GM10248 (cell line): ENCODE data around the gene DAGLB.
A peak's percentile ranks its signal among the peaks of the same experiment; 100 is the strongest.
"Not testable (repeated sequence)": the region's sequence is repeated elsewhere in the genome, so short reads cannot be mapped to it uniquely, and the experiment has no call there.

Experiments used
- CTCF ChIA-PET: fragments of 300-600 bp; sonication (Branson Sonifier 250); formaldehyde crosslinking; extraction: SDS; loops from one replicate; lab custom pipeline; 2021; ENCODE audit warnings: antibody characterized with exemption; lab: Yijun Ruan, JAX
- POLR2A ChIA-PET: fragments of 350-650 bp; sonication (Branson Sonifier 250); formaldehyde crosslinking; extraction: SDS; loops from one replicate; lab custom pipeline; 2020; ENCODE audit warnings: antibody characterized with exemption; lab: Yijun Ruan, JAX
- DNase-seq: peaks from one replicate; pipeline ENCODE4 v3.0.0; 2012; ENCODE audit errors: extremely low spot score
- TF ChIP-seq, protein P1 (sequence below): IDR thresholded peaks from 2 replicates; pipeline ENCODE4 v1.5.1; 2012; ENCODE audit warnings: mild to moderate bottlenecking, low read depth; ENCODE audit errors: extremely low read depth, missing control alignments, control extremely low read depth

Gene DAGLB

DNA sequence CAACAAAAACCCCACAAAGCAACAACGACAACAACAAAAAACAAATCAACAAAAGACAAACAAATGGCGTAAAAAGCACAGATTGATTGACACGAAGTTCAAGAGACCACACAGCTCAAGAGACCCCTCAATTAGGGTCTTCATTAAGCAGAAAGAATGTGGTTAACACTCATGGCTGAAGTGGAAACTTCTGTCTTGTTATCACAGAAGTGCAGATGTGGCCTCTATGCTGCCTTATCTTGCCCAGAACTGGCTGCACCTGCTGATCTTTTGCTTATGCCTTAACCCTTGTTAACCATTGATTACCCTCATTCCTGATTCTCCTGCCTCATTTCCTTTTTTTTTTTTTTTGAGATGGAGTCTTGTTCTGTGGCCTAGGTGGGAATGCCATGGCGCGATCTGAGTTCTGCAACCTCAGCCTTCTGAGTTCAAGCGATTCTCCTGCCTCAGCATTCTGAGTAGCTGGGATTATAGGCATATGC, 3.5 kb upstream of the DAGLB start:
- no peak for DNase-seq
- TF ChIP-seq, protein P1, sequence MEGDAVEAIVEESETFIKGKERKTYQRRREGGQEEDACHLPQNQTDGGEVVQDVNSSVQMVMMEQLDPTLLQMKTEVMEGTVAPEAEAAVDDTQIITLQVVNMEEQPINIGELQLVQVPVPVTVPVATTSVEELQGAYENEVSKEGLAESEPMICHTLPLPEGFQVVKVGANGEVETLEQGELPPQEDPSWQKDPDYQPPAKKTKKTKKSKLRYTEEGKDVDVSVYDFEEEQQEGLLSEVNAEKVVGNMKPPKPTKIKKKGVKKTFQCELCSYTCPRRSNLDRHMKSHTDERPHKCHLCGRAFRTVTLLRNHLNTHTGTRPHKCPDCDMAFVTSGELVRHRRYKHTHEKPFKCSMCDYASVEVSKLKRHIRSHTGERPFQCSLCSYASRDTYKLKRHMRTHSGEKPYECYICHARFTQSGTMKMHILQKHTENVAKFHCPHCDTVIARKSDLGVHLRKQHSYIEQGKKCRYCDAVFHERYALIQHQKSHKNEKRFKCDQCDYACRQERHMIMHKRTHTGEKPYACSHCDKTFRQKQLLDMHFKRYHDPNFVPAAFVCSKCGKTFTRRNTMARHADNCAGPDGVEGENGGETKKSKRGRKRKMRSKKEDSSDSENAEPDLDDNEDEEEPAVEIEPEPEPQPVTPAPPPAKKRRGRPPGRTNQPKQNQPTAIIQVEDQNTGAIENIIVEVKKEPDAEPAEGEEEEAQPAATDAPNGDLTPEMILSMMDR = no peak
- CTCF ChIA-PET = interaction anchor here (1.8 kb wide), 1 partner anchor 11 kb away, joined by 3 read pairs; no protein-coding TSS in a partner anchor
- POLR2A ChIA-PET = no interaction called here

DNA sequence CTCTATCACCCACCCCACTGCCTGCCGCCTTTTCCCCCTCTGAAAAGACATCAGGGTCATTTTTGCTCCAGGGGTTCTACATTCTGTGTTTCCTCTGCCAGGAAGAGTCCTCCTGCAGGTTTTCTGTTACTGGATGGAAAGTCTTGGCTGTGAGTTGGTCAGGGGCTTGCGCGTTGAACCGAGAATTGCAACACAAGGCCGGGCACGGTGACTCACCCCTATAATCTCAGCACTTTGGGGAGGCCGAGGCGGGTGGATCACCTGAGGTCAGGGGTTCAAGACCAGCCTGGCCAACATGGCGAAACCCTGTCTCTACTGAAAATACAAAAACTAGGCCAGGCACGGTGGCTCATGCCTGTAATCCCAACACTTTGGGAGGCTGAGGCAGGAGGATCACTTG, 2.8 kb upstream of the DAGLB start:
- POLR2A ChIA-PET, CTCF ChIA-PET, DNase-seq: not testable (repeated sequence)

DNA sequence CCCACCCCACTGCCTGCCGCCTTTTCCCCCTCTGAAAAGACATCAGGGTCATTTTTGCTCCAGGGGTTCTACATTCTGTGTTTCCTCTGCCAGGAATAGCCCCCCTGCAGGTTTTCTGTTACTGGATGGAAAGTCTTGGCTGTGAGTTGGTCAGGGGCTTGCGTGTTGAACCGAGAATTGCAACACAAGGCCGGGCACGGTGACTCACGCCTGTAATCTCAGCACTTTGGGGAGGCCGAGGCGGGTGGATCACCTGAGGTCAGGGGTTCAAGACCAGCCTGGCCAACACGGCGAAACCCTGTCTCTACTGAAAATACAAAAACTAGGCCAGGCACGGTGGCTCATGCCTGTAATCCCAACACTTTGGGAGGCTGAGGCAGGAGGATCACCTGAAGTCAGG, 2.1 kb upstream of the DAGLB start:
- DNase-seq, POLR2A ChIA-PET, CTCF ChIA-PET: not testable (repeated sequence)

- POLR2A ChIA-PET = no interaction called here
Measured at GRCh38 chr7:6448943-6449543, 1.3 kb upstream of the DAGLB start.

DNA sequence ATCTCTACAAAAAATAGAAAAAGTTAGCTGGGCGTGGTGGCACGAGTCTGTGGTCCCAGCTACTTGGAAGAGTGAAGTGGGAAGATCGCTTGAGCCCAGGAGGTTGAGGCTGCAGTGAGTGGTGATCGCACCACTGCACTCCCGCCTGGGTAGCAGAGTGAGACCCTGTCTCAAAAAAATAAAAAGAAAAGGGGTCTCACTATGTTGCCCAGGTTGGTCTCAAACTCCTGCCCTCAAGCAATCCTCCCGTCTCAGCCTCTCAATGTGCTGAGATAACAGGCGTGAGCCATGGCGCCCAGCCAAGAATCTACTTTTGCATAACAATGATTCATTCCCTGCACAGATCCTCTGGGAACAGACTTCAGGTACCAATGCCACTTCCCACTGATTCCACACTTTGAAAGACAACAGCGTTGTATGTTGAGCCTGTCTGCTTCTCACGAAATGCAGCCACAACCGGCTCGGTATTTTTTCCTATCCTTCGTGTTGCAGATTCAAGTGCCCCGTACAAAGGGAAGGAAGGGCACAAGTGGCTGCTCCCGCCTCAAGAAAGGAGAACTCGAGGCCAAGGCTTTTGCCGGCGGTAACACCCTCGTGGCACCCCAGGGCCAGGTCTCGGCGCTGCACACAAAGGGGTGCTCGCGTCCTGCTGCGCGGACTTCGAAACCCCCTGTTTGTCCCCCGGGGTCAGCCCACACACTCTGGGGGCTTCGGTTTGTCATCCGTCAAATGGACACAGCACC, 745 bp downstream of the DAGLB start:
- CTCF ChIA-PET = interaction anchor here (1.0 to 1.7 kb wide), 6 partner anchors 10 to 191 kb away, joined by 3 to 11 read pairs (median 4); no protein-coding TSS in a partner anchor
- POLR2A ChIA-PET = interaction anchor here (0.5 kb wide), 1 partner anchor 435 kb away, joined by 3 read pairs; no protein-coding TSS in a partner anchor
- peak; percentile 45 for DNase-seq
- TF ChIP-seq, protein P1 = no peak

More at GRCh38 chr7:6448943-6449543, 1.3 kb upstream of the DAGLB start:
- TF ChIP-seq, protein P1 = no peak
- no peak for DNase-seq
- CTCF ChIA-PET = interaction anchor here (1.0 to 1.3 kb wide), 2 partner anchors 16 to 99 kb away, joined by 3 read pairs; no protein-coding TSS in a partner anchor

- TF ChIP-seq, protein P1 = no peak
- POLR2A ChIA-PET = no interaction called here
- DNase-seq = no peak
- CTCF ChIA-PET = interaction anchor here (1.0 to 1.1 kb wide), 2 partner anchors 8 to 184 kb away, joined by 3 to 4 read pairs; no protein-coding TSS in a partner anchor
Measured at GRCh38 chr7:6444516-6445269, 3.1 kb downstream of the DAGLB start.

- POLR2A ChIA-PET = no interaction called here
- TF ChIP-seq, protein P1 = no peak
- CTCF ChIA-PET = interaction anchor here (1.5 kb wide), 1 partner anchor 10 kb away, joined by 3 read pairs; no protein-coding TSS in a partner anchor
- no peak for DNase-seq
Measured at GRCh38 chr7:6443372-6443941, 4.3 kb downstream of the DAGLB start.
